PFSK-1 (cell line): ENCODE measurements around the gene SYT6.

Experiments used
- POLR2AphosphoS5 ChIP-seq: IDR thresholded peaks from 2 replicates; pipeline ENCODE4 v1.6.1; 2012; ENCODE audit warnings: low read depth, mild to moderate bottlenecking, control low read depth, low read length, moderate library complexity
- REST ChIP-seq, 2 experiments: IDR thresholded peaks; 2 replicates each; pipeline versions ENCODE4 v1.6.1 to v1.8.0; 2011 to 2012; ENCODE audit warnings: low read depth in 2 of 2, low read length in 2 of 2, control low read depth in 1 of 2, inconsistent platforms in 1 of 2, mild to moderate bottlenecking in 1 of 2, moderate library complexity in 1 of 2; ENCODE audit not compliant: insufficient read depth in 1 of 2
- SIN3A ChIP-seq: IDR thresholded peaks from 2 replicates; pipeline ENCODE4 v1.6.1; 2012; ENCODE audit warnings: mild to moderate bottlenecking, low read length, moderate library complexity, borderline replicate concordance; ENCODE audit not compliant: insufficient read depth

GRCh38 chr1:114061121-114061830 lies 92.4 kb downstream of the SYT6 start:
- TF ChIP-seq SIN3A (no peak), REST (IDR thresholded peaks at IDR 0.05; ENCODE audit: insufficient read depth in 1 of 2, low read depth in 2 of 2, low read length in 2 of 2) (no peak), POLR2AphosphoS5 (no peak)
